Neural cell (in vitro differentiated cells): ENCODE measurements around the gene NTRK2. TPM values are rescaled to one million over a fixed set of nuclear protein-coding genes. Genes with fewer than 3 reads are reported as not detected.

ENCODE experiments used
- H2AFZ ChIP-seq: fragments of 200-600, 300-800 bp; sonication (generic), shearing (Covaris generic); 2 replicates; pipeline ENCODE4 v1.6.0; 2014; ENCODE audit warnings: low read depth, mild to moderate bottlenecking, antibody characterized with exemption, low read length, moderate library complexity
- H3F3A ChIP-seq: fragments of 200-600 bp; shearing (Covaris generic); 2 replicates; pipeline ENCODE4 v1.6.1; 2016; ENCODE audit warnings: mild to moderate bottlenecking, moderate library complexity, mixed read lengths, antibody characterized with exemption, low read length; ENCODE audit not compliant: insufficient read depth, poor library complexity, severe bottlenecking
- H3K27ac ChIP-seq: fragments of 200-600, 300-800 bp; sonication (generic), shearing (Covaris generic); 2 replicates; pipeline ENCODE4 v1.5.1; 2014; ENCODE audit warnings: mild to moderate bottlenecking, low read length, moderate library complexity
- H3K27me3 ChIP-seq: fragments of 300-800, 200-600 bp; sonication (generic), shearing (Covaris generic); 2 replicates; pipeline ENCODE4 v1.6.0; 2014; ENCODE audit warnings: mild to moderate bottlenecking, low read depth, low read length, moderate library complexity; ENCODE audit not compliant: insufficient read depth
- H3K36me3 ChIP-seq: fragments of 300-800, 200-600 bp; sonication (generic), shearing (Covaris generic); 2 replicates; pipeline ENCODE4 v1.5.1; 2014; ENCODE audit warnings: mild to moderate bottlenecking, antibody characterized with exemption, low read length, moderate library complexity; ENCODE audit not compliant: insufficient read depth
- H3K4me2 ChIP-seq: fragments of 300-800, 200-600 bp; sonication (generic), shearing (Covaris generic); 2 replicates; pipeline ENCODE4 v1.6.0; 2014; ENCODE audit warnings: mild to moderate bottlenecking, low read length
- H3K4me3 ChIP-seq: fragments of 300-800, 200-600 bp; sonication (generic), shearing (Covaris generic); 2 replicates; pipeline ENCODE4 v1.5.1; 2014; ENCODE audit warnings: mild to moderate bottlenecking, low read length, moderate library complexity
- H3K79me2 ChIP-seq: fragments of 200-600 bp; shearing (Covaris generic); replicated peaks from 2 replicates; pipeline ENCODE4 v1.6.0; 2014; ENCODE audit warnings: mild to moderate bottlenecking, low read length, moderate library complexity; ENCODE audit not compliant: insufficient read depth
- H3K9ac ChIP-seq: fragments of 300-800, 200-600 bp; sonication (generic), shearing (Covaris generic); 2 replicates; pipeline ENCODE4 v1.6.1; 2016; ENCODE audit warnings: mild to moderate bottlenecking, low read length, mixed read lengths
- H3K9me2 ChIP-seq: fragments of 200-600 bp; shearing (Covaris generic); 2 replicates; pipeline ENCODE4 v1.6.1; 2016; ENCODE audit warnings: mild to moderate bottlenecking, low read length, mixed read lengths; ENCODE audit not compliant: insufficient read depth
- H3K9me3 ChIP-seq: fragments of 200-600, 300-800 bp; sonication (generic), shearing (Covaris generic); 2 replicates; pipeline ENCODE4 v1.6.1; 2016; ENCODE audit warnings: mild to moderate bottlenecking, mixed run types, low read length, moderate library complexity, mixed read lengths
- H4K20me1 ChIP-seq: fragments of 200-600 bp; shearing (Covaris generic); 2 replicates; pipeline ENCODE4 v1.6.1; 2016; ENCODE audit warnings: mild to moderate bottlenecking, mixed run types; ENCODE audit not compliant: insufficient read depth
- EP300 ChIP-seq: fragments of 450-650 bp; conservative IDR thresholded peaks from 2 replicates; pipeline ENCODE4 v1.6.1; 2014; ENCODE audit warnings: antibody characterized with exemption, mild to moderate bottlenecking, moderate library complexity; ENCODE audit not compliant: poor library complexity, severe bottlenecking
- EZH2 ChIP-seq: fragments of 200-600, 300-800 bp; shearing (Covaris generic), sonication (generic); IDR thresholded peaks from 2 replicates; pipeline ENCODE4 v1.6.1; 2014; ENCODE audit warnings: antibody characterized with exemption, low read length, borderline replicate concordance, mild to moderate bottlenecking; ENCODE audit not compliant: insufficient read depth, poor library complexity, severe bottlenecking
- MXI1 ChIP-seq: fragments of 450-650 bp; conservative IDR thresholded peaks from 2 replicates; pipeline ENCODE4 v1.6.1; 2014; ENCODE audit warnings: antibody characterized with exemption, mild to moderate bottlenecking; ENCODE audit not compliant: poor library complexity, severe bottlenecking
- POLR2AphosphoS5 ChIP-seq: IDR thresholded peaks from 2 replicates; pipeline ENCODE4 v1.6.1; 2012
- RAD21 ChIP-seq: fragments of 450-650 bp; conservative IDR thresholded peaks from 2 replicates; pipeline ENCODE4 v1.6.1; 2014; ENCODE audit warnings: antibody characterized with exemption, mild to moderate bottlenecking, moderate library complexity
- SMC3 ChIP-seq: fragments of 450-650 bp; conservative IDR thresholded peaks from 2 replicates; pipeline ENCODE4 v1.6.1; 2014; ENCODE audit warnings: antibody characterized with exemption, mild to moderate bottlenecking, moderate library complexity; ENCODE audit not compliant: poor library complexity
- TAF1 ChIP-seq: IDR thresholded peaks from 2 replicates; pipeline ENCODE4 v1.6.1; 2012; ENCODE audit warnings: low read depth
- polyA plus RNA-seq: library from polyadenylated mRNA; depleted of rRNA; stranded (reverse); fragments of >200 nt; gene quantifications from 2 replicates; pipeline ENCODE4 v1.2.3, GENCODE V29; 2014
- TF ChIP-seq, protein P1 (sequence below): IDR thresholded peaks from 2 replicates; pipeline ENCODE4 v1.6.1; 2012; ENCODE audit warnings: borderline replicate concordance
- TF ChIP-seq, protein P2 (sequence below): fragments of 450-650 bp; IDR thresholded peaks from 2 replicates; pipeline ENCODE4 v1.5.1; 2014; ENCODE audit warnings: antibody characterized with exemption, mild to moderate bottlenecking, moderate library complexity; ENCODE audit not compliant: poor library complexity, severe bottlenecking

NTRK2 gene
- polyA plus RNA-seq, 1 donor from 2014 or later = 14.2 TPM

DNA sequence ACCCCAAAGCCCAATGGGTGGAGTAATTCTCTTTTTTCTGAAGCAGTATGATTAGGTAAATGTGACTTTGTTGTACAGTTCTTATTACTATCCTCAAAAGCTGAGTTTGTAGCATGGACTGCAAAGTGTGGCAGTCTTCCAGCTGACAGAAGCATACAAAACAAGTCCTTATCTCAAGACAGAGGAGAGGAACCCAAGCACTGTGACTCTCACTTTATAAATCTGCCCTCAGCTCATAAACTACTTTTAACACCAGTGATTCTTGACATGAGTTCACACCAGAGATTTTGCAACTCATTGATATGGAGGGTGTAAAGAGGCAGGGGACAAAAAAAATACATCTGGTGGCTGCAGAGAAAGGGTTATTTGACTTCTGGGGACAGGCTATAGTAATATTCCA, 251.6 kb downstream of the NTRK2 start:
- no peak overlapping the region for H3K27ac ChIP-seq
- H3K4me3 ChIP-seq = no peak overlapping the region
- TF ChIP-seq POLR2AphosphoS5 (no peak), TAF1 (no peak), MXI1 (no peak), SMC3 (no peak), EP300 (no peak), EZH2 (no peak), RAD21 (no peak)
- TF ChIP-seq, protein P1, sequence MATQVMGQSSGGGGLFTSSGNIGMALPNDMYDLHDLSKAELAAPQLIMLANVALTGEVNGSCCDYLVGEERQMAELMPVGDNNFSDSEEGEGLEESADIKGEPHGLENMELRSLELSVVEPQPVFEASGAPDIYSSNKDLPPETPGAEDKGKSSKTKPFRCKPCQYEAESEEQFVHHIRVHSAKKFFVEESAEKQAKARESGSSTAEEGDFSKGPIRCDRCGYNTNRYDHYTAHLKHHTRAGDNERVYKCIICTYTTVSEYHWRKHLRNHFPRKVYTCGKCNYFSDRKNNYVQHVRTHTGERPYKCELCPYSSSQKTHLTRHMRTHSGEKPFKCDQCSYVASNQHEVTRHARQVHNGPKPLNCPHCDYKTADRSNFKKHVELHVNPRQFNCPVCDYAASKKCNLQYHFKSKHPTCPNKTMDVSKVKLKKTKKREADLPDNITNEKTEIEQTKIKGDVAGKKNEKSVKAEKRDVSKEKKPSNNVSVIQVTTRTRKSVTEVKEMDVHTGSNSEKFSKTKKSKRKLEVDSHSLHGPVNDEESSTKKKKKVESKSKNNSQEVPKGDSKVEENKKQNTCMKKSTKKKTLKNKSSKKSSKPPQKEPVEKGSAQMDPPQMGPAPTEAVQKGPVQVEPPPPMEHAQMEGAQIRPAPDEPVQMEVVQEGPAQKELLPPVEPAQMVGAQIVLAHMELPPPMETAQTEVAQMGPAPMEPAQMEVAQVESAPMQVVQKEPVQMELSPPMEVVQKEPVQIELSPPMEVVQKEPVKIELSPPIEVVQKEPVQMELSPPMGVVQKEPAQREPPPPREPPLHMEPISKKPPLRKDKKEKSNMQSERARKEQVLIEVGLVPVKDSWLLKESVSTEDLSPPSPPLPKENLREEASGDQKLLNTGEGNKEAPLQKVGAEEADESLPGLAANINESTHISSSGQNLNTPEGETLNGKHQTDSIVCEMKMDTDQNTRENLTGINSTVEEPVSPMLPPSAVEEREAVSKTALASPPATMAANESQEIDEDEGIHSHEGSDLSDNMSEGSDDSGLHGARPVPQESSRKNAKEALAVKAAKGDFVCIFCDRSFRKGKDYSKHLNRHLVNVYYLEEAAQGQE = no peak
- TF ChIP-seq, protein P2, sequence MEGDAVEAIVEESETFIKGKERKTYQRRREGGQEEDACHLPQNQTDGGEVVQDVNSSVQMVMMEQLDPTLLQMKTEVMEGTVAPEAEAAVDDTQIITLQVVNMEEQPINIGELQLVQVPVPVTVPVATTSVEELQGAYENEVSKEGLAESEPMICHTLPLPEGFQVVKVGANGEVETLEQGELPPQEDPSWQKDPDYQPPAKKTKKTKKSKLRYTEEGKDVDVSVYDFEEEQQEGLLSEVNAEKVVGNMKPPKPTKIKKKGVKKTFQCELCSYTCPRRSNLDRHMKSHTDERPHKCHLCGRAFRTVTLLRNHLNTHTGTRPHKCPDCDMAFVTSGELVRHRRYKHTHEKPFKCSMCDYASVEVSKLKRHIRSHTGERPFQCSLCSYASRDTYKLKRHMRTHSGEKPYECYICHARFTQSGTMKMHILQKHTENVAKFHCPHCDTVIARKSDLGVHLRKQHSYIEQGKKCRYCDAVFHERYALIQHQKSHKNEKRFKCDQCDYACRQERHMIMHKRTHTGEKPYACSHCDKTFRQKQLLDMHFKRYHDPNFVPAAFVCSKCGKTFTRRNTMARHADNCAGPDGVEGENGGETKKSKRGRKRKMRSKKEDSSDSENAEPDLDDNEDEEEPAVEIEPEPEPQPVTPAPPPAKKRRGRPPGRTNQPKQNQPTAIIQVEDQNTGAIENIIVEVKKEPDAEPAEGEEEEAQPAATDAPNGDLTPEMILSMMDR = no peak
- H3K79me2 ChIP-seq = no peaks in the 10 kb centered on the region
- no peaks in the 10 kb centered on the region for H4K20me1 ChIP-seq
- peaks cover 5% of the 10 kb centered on the region for H3F3A ChIP-seq
- no peak overlapping the region for H3K4me2 ChIP-seq
- no peaks in the 10 kb centered on the region for H3K36me3 ChIP-seq
- no peaks in the 10 kb centered on the region for H3K9me2 ChIP-seq
- no peak overlapping the region for H2AFZ ChIP-seq
- no peaks in the 10 kb centered on the region for H3K27me3 ChIP-seq
- no peaks in the 10 kb centered on the region for H3K9me3 ChIP-seq
- no peak overlapping the region for H3K9ac ChIP-seq

DNA sequence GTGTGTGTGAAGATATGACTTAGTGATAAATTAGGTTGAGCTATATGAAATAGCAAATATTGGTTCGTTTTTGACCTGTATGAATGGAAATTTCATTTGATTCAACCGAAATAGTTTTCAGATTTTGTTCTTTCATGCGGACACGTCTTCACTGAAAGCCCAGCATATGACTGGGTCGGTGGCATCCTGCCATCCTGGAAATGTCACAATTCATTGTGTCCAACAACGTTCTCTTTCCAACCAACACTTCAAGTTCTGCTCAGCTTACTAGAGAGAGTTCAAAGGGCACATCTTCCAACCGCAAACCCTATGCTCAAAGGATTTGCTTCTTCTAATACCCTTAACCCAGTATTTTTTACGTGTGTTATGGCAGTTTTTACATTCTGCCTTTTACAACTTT, 252.5 kb downstream of the NTRK2 start:
- no peaks in the 10 kb centered on the region for H4K20me1 ChIP-seq
- H3K4me3 ChIP-seq = no peak overlapping the region
- no peak overlapping the region for H3K9ac ChIP-seq
- peaks cover 2% of the 10 kb centered on the region for H3F3A ChIP-seq
- no peak overlapping the region for H2AFZ ChIP-seq
- TF ChIP-seq POLR2AphosphoS5 (no peak), EZH2 (no peak), SMC3 (no peak)
- H3K27ac ChIP-seq = no peak overlapping the region
- no peaks in the 10 kb centered on the region for H3K9me2 ChIP-seq
- H3K9me3 ChIP-seq = no peaks in the 10 kb centered on the region
- H3K4me2 ChIP-seq = no peak overlapping the region
- H3K36me3 ChIP-seq = no peaks in the 10 kb centered on the region
- no peaks in the 10 kb centered on the region for H3K79me2 ChIP-seq
- H3K27me3 ChIP-seq = no peaks in the 10 kb centered on the region

DNA sequence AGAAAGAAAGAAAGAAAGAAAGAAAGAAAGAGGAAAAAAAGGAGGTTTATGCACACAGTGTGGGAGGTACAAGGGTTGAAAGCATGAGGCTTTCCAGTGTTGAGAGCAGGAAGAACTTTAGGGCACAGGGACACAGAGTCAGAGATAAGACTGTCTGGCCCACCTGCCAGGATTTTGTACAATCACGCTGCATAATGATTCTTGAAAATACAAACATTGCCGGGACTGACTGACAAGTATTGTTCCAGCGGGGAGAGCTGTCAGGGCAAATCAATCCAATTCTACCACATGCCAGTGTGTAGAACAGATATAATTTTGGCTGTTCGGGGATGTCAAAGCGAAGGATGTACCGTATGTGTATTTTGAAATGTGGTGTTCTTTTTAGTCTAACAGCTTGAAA, 254.7 kb downstream of the NTRK2 start:
- Histone ChIP-seq H4K20me1 (no peaks in the 10 kb centered on the region), H3K27me3 (no peaks in the 10 kb centered on the region), H3K36me3 (no peaks in the 10 kb centered on the region), H3K27ac (peak overlapping the region; percentile 60), H3K9ac (peak overlapping the region; percentile 39), H3K4me2 (peak overlapping the region; percentile 60), H3F3A (no peaks in the 10 kb centered on the region), H3K79me2 (no peaks in the 10 kb centered on the region), H2AFZ (no peak overlapping the region), H3K9me3 (no peaks in the 10 kb centered on the region), H3K9me2 (no peaks in the 10 kb centered on the region), H3K4me3 (peak overlapping the region; percentile 45)
- no peak for TF ChIP-seq MXI1
- TF ChIP-seq, protein P1 = peak; percentile 4
- peak; percentile 84 for TF ChIP-seq POLR2AphosphoS5
- peak; percentile 95 for TF ChIP-seq EP300
